Nucleus accumbens (tissue), 56 donors: ENCODE results near the gene SLC9A9.

Experiments
- DNase-seq, 56 donors: peaks; one replicate each; lab custom pipeline; 2025; lab: John Stamatoyannopoulos, UW

SLC9A9 gene

DNA sequence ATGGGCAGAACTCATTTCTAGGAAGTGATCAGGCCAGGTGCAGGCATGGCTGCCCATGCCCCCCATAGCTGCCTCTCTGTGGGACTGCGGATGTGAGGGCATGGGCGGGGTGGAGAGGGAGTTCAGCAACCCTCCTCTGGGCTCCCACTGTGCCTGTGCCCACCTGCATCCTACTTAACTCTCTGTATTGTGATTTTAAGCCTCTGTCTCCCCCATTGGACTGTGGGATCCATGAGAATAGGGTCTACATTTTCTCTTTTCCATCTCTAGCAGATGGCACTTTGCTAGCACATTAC lies 534.4 kb downstream of the SLC9A9 start:
- no peak for DNase-seq

DNA sequence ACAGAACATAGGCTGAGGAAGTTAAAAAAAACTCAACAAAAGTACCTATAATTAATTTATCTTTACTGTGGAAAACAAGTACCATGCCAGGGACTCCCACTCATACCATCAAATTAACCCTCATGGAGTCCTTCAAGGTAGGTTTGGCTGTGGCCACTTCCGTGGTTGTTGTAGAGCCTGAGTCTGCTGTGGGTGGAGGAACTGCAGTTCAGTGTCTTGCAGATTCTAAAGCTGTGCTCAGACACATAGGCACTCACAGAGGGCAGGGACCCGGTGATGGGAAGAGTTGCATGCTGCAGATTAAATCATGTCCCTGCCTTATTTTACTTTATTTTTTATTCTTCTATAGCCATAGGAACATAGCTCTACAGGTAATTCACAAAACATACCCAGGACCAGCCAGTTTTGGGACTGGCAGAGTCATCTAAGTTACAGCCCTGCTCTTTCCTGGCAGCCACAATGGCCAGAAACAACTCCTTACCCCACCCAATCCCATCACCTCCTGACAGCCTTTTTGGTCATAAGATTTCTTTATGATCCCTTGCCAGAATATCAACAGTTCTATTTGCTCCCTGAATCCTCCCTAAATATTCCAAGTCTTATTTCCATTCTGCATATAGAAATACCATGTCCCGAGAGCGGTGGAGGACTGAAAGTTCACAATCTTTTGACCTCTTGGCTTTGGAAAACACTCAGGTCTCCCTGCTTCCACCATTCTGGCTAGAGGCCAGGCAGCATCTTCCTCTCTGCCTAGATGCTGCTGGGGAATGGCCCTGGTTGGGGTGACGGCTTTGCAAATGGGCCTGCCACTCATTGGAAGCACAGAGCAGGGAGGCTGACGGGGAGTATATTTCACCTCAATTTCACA lies 535.0 kb downstream of the SLC9A9 start:
- DNase-seq, result no peak

DNA sequence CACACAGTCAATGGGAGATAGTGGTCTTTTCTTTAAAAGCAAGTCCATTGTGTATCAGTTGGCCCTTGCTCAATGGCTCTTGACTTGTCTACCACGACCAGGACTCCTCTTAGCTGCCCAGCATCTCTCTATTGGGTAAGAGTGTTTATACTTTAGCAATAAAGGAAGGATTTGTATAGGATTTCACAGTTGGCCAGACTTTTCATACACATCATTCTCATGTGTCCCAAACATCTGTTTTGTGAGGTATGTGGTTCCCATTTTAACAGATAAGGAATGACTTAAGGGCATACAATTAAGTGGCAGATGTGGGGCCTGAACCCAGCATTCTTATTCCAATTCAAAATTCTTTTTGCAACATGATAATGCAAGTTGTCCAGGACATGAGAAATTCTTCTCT lies 537.2 kb downstream of the SLC9A9 start:
- DNase-seq, result no peak

DNA sequence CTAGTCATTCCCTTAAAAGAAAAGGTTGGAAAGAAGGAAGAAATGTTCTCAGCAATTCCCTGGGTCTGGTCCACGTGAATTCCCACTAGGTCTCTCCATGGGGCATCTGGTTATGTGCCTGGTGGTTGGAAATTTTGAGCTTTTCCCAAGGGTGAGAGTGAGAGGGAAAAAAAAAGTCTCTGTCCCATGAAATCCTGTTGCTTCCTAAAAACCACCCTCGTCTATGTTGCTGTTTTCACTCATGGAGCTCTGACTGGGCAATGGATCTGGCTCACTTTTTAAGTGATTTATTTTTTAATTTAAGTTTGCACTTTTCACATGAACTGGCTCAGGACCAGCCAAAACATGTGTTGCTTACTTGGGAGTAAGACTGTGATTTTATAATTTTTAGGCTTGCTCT lies 538.6 kb downstream of the SLC9A9 start:
- DNase-seq, result no peak

DNA sequence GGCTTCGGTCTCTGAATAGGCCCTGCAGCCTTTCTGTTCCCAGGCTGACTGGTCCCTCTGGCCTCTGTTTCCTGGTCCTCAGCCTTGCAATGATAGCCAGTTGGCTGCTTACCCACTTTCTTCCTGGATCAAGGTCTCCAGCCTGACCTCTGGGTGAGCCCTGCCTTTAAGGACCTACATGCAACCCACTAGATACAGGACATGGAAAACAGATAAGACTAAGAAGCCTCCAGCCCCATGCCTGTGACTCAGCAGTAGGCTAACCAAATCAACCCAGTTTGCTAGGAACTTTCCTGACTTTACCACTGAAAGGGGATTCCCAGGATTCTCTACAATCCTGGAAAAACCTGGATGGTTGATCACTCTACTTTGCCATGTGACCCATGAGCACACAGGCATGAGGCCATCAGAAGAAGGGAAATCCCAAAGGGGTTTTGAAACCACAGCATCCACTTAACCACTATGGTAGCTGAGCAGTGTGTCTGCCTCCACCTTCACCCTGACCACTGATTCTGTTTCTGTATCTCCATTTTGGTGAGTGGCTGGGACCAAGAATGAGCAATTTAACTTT lies 540.6 kb downstream of the SLC9A9 start:
- no peak for DNase-seq

DNA sequence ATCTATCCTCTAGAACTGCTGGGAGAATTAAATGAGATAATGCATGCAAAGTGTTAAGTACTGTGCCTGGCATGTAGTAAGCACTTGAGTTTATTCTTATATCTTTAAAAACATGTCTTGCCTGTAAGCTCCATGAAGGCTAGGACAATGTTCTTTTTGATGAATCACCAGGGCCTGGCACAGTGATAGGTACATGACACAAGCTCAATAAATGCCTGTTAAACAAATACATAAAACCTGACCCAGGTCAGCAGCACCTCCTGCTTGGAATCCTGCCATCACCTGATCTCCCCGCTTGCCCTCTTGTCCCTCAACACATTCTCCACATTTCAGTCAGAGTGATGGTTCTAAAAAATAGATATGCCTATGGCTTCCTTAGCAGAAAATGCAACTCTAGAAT lies 541.9 kb downstream of the SLC9A9 start:
- no peak for DNase-seq

DNA sequence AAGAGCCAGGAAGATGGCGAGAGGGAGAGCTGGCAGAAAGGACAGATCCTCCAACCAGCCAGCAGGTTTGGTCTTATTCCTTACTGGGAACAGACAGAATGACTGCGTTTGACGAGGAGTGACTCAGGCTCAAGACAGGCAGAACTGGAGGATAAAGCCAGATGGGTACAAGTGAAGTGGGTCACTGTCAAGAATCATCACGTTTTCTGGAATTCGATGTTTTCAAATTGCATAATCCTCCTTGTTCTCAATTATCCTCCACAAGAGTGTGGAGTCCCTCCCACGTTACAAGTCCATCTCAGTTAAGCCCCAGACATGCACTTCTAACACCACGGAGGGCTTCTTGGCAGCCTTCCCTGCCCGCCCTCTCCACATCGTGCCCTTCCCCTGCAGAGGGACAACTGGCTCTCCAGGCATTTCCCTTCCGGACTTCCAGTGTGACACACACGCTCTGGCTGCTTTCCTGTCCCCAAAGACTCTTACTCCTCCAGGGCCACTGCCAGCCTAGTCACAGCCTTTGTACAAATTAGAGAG lies 545.6 kb downstream of the SLC9A9 start:
- peak in 6 of 56 donors; percentile 2 to 22 (median 10) for DNase-seq

DNA sequence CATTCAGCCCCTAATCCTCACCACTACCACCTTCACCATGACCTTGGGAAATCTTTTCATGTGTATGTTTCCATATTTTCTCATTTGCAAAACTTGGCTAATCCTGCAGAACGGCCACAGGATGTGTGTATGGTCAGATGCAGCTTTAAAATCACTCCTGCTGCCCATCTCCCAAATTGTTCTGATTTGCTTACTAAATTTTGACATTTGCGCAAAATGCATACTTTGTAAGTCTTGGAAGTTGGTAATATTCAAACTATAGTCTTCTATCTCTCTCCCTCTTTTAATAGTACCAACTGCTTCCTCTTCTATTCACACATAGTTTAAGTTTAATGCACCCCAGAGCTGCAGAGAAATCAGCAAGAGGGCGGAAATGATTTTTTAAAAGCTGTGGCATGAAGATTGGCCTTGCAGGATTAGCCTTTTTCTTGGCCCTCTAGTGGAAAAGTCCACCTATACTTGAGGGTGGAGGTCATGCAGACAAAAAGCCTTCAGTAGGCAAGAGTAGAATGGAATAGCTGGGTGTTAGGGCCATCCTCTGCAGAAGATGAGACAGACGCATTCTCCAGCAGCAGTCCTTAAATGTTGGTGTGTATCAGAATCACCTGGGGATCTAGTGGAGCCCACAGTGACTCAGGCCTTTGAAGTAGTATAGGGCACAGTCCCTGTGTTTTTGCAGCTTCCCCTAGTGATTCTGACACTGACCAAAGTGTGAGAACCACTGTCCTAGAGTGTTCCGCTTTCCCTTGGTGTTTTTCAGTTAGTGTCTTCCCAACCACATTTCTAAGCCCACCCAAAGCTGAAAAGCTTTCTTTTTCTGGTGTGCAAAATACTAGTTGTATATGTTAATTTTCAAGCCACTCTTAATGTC lies 547.0 kb downstream of the SLC9A9 start:
- DNase-seq, result no peak

DNA sequence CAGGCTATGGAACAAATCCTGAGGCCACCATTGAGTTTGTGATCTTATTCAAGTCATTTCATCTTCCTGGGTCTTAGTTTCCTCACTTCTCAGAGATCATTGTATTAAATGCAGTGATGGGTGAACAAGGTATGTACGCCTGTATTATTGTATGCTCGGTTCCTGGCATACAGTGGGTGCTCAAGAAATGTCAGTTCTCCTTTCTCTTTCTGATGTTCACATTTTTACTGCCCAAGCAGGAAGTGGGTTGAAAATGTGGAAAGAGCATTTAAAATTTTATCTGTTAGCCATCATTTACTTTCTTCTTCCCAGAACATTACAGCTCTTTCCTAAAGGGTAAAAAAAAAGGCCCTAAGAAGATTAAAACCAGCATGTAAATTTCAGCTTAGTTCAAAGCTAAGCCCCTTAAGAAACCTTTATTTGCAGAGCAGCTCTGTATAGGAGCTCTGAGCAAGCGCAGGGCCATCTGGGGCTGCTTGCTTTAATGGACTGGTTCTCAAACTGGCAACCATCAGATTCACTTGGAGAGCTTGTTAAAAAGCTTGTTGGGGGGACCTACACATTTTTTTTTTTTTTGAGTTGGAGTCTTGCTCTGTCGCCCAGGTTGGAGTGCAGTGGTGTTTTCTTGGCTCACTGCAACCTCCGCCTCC lies 549.3 kb downstream of the SLC9A9 start:
- no peak for DNase-seq

DNA sequence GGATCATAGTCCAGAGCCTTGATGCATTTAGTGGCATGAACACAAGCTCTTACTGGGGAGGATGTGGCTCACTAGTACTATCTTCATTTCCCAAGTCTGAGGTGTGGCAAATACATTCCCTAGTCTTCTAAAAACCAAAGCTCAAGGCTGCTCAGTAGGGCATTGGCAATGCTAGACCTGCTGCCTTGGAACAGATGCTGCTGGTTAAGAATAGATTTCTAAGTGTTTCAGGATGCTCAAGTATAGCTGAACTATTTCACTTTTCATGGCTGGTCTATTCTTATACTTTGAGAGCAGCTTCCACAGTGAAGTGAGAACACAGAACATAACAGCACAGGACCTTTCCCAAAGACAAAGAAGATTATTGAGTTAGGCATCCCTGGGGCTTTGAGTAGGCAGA lies 549.9 kb downstream of the SLC9A9 start:
- no peak for DNase-seq

DNA sequence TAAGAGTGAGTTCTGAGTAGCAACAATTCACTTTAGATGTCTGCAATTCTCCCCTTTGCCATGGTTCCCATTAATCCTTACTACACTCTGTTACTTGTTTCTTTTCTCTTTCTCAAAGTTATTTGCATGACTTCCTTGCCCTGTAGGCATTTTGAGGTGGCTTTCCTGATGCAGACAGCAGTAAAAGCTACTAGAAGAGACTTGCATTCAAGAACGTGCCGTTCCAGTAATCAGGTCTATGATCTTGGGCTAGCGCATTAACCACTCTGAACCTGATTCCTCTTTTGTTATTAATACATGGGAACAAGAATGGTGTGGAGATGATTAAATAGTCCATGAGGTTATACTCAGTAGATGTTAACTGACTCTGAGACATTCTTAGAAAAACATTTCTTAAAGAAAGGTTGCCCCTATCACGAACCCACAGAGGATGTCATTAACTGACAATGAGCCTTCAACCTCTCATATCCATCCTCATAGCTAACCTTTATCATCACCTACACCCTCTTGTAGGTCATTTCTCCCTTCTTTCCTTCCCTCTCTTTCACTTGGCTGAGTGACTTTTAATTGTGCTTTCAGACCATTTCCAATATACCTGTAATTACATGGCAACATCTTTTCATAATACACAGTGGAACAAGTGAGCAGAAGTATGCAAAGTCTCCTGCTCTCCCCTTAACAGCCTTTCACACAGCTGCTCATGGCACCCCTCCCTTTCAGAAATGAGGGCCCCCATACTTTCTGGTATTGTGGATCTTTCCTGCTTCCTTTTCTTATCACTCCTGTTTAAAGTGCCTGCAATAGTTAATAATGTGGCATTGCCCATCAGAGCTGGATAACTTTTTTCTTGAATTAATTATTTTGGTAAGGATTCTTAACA lies 552.8 kb downstream of the SLC9A9 start:
- DNase-seq, result no peak

DNA sequence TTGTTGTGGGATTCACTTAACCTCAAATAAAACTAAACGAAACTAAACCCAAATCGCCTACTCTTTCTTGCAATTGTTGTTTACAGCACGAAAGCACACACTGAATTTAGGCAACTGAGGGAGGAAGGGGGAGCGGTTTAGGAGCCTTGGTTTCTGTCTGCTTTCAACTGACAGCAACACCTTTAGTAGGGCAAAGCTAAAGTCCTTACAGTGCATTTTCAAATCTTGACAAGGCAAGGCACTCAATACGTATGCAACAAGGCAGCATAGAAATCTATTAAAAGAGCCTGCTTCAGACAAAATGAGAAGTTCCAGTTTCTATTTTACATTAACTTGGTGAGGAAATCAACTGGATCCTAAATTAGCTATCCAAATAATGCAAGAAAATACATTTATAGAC lies 554.1 kb downstream of the SLC9A9 start:
- no peak for DNase-seq

DNA sequence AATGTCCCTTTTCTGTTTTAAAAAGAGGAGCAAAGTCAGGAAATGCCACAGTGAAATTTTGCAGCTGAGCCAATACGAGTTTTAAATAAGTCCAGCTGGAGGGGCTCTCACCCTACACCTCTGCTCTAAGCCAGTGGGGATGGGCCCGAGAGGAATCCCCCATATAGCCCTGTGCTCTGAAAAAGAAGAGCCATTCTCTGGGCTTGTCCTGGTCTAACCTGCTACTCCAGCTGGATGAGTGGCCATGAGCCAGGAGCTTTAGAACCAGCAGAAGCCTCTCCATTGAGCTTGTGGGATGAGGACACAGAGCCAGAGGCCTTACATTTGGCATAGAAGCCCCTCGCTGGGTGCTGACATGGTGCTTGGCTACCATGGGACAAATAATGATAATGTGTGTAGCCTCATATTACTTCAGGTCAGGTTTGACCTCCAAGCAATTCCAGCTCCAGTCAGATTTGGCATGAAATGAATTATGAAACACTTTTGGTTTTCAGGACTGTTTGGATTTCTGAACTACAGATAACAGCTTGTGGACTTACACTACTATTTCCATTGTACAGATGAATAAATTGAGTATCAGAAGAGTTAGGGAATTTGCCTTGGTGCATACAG lies 556.3 kb downstream of the SLC9A9 start:
- peak in 2 of 56 donors; percentile 3 for DNase-seq

DNA sequence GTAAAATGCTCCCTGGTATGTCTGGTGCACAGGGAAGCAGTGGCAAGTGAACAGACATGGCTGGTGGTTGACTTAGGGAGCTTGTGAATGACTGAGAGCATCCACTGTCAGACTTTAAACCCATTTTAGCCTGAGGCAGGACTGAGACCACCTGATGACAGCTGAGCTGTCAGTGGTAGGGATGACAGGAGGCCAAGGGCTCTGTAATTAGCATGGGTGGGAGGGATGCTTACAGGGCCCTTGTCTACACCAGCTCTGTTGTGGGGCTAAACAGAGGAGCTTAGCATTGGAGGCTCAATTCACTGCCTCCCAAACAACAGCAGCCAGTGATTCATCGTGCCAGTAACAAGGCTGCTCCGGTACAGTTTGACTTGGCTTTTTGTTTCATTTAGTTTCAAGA lies 559.3 kb downstream of the SLC9A9 start:
- DNase-seq, result peak in 5 of 56 donors; percentile 2 to 37 (median 22)

DNA sequence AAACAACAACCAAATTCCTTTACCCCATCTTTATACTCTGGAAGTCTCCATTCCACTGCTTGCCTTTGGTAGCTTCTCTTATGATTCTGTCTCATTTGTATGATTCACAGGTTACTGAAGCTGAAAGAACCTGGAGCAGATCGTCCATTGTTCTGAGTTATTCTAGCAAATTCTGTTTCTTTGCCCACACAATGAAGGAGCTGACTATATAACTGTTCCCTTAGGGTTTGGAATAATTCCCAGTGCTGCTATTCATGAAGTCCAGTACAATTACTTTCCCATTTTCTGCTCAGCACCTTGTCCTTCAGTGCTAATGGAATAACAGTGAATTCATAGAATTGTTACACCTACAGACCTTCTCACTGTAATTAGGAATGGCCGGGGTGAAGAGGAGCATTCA lies 560.9 kb downstream of the SLC9A9 start:
- no peak for DNase-seq

DNA sequence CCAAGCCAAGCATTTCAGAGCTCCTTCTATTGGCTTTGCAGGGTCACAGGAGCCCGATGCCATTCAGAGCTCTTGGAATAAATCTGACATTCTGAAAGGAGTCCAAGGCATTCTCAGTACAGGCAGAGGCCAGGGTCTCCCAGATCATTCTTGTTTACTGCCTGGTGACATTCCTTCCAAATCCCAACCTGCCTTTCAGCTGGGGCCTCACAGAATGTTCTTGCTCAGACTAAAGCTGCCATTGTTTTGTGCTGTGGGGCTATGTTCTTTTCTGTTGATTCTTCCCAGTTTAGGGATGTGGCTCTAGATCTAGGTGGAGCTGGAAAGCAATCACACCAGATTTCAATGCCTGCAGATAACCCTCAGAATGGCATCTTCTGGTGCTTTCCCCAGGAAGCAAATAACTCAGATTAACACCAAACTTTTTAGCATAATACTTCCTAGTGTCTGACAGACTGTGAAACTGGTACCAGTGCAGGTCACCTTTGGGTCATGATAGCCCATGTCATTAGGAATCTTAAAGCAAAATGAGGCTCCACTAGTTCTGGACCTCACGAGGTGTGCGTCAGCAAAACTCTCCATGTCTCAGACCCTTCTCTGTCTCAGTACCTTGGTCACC lies 561.8 kb downstream of the SLC9A9 start:
- DNase-seq, result peak in 3 of 56 donors; percentile 2 to 17 (median 11)

DNA sequence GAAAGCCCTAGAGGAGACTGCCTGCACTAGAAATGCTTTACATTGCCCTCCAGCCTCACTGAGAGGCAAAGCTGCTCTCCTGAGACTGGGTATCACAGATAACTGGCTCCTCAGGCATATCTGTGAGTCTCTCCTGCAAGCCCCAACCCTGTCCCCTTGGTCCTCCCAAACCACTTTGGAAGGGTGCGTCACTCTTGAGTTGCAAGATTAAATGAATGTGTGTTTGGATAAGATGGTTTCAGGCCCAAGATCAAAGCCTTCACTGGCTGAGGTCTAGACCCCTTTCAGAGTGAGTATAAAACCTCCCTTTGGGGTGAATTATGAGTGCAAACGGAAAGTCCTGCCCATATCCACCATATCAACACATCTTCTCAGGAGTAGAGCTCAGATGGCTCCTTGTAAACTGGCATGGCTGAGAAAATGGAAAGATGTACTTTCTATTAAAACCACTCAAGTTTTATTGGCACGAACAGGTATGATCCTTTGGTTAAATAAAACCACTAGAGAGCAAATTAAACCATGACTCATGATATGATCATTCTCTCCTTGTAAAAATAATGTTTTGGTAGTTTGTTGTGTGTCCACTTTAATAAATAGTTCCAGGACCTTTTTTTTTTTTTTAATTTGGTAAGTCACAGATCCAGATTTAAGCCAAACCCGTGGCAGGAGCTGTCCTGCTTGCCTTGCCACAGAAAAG lies 564.7 kb downstream of the SLC9A9 start:
- no peak for DNase-seq

DNA sequence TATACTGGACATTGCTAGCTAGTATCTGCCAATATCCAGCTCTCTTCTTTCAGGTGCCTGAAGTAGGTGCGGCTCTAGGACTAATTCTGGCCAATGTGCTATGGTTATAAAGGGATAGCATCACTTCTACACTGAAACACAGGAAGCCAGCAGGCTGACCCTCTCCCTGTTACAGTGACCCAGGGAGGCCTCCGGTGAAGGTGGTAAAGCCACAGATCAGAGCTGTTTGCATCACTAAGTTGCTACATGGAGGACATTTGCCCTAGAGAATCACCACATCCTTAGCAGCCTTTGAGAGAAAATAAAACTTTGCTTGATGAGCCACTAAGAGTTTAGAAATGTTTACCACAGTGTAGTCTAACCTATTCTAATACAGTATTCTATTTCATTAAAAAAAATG lies 567.3 kb downstream of the SLC9A9 start:
- no peak for DNase-seq
